Measurements from ENCODE around the gene B4GALT1.

- TF ChIP-seq CTCF (IDR thresholded peaks at IDR 0.05), result no peak
- TF ChIP-seq POLR2A (IDR thresholded peaks at IDR 0.05), result no peak
Observed at GRCh38 chr9:33182519-33182918, 15.4 kb upstream of the B4GALT1 start.

All from uterus (tissue), 2 donors.